ENCODE data around the gene MATK.

The MATK gene

GRCh38 chr19:3790941-3791340 is 4.8 kb upstream of the MATK start:
- no peak for DNase-seq (ENCODE audit: low read depth in 3 of 3)

- DNase-seq (ENCODE audit: low read depth in 3 of 3): no peak
Measured at GRCh38 chr19:3790209-3790734, 4.1 kb upstream of the MATK start.

- no peak for DNase-seq (ENCODE audit: low read depth in 3 of 3)
Measured at GRCh38 chr19:3788996-3789778, 3.0 kb upstream of the MATK start.

GRCh38 chr19:3785451-3785937 is 687 bp downstream of the MATK start:
- peak in 1 of 3 donors; percentile 20 for DNase-seq (ENCODE audit: low read depth in 3 of 3)

GRCh38 chr19:3784607-3785450 is 1.4 kb downstream of the MATK start:
- DNase-seq (ENCODE audit: low read depth in 3 of 3): no peak

- DNase-seq (ENCODE audit: low read depth in 3 of 3): peak in 2 of 3 donors; percentile 22 to 44
Measured at GRCh38 chr19:3783660-3784584, 2.3 kb downstream of the MATK start.

- no peak for DNase-seq (ENCODE audit: low read depth in 3 of 3)
Measured at GRCh38 chr19:3782903-3783302, 3.3 kb downstream of the MATK start.

GRCh38 chr19:3782330-3782729 is 3.9 kb downstream of the MATK start:
- DNase-seq (ENCODE audit: low read depth in 3 of 3): no peak

GRCh38 chr19:3781603-3782002 is 4.6 kb downstream of the MATK start:
- no peak for DNase-seq (ENCODE audit: low read depth in 3 of 3)

GRCh38 chr19:3780786-3781304 is 5.3 kb downstream of the MATK start:
- DNase-seq (ENCODE audit: low read depth in 3 of 3): no peak

- DNase-seq (ENCODE audit: low read depth in 3 of 3): no peak
Measured at GRCh38 chr19:3778899-3779723, 7.1 kb downstream of the MATK start.

- no peak for DNase-seq (ENCODE audit: low read depth in 3 of 3)
Measured at GRCh38 chr19:3778104-3778867, 7.9 kb downstream of the MATK start.

- no peak for DNase-seq (ENCODE audit: low read depth in 3 of 3)
Measured at GRCh38 chr19:3776479-3777040, 9.6 kb downstream of the MATK start.

GRCh38 chr19:3775831-3776230 is 10.3 kb downstream of the MATK start:
- DNase-seq (ENCODE audit: low read depth in 3 of 3): no peak

- DNase-seq (ENCODE audit: low read depth in 3 of 3): no peak
Measured at GRCh38 chr19:3775374-3775711, 10.8 kb downstream of the MATK start.

GRCh38 chr19:3774621-3775373 is 11.4 kb downstream of the MATK start:
- no peak for DNase-seq (ENCODE audit: low read depth in 3 of 3)

GRCh38 chr19:3773814-3774515 is 12.2 kb downstream of the MATK start:
- DNase-seq (ENCODE audit: low read depth in 3 of 3): no peak

GRCh38 chr19:3771906-3772455 is 14.2 kb downstream of the MATK start, which contains the start of gene RAX2:
RAX2 (minus strand) TSS chr19:3772228; CDS start chr19:3771742, 486 bp downstream.
- DNase-seq (ENCODE audit: low read depth in 3 of 3): no peak
